Pancreas (tissue), 10 donors: ENCODE measurements around the gene CACNA2D3. TPM values are rescaled to one million over a fixed set of nuclear protein-coding genes. Genes with fewer than 3 reads are reported as not detected.

ENCODE experiments used
- ATAC-seq, 4 donors: fragments of 200-7000 bp; cut with Tn5 transposase; one replicate each; pipeline versions ENCODE4 v1.8.0 to v1.9.1; 2020; ENCODE audit warnings: mild to moderate bottlenecking in 4 of 4, moderate library complexity in 4 of 4
- DNase-seq, 6 donors: peaks; one replicate each; pipeline ENCODE4 v3.0.0-alpha.2; 2020
- FAIRE-seq: peaks from 2 replicates; lab custom pipeline; 2012; peaks lifted over from hg19 to GRCh38; lab: Jason Lieb, UNC
- H3K27ac ChIP-seq, 4 donors: fragments of 200-600 bp; sonication (generic); 1 replicate in 3 of 4; 2 replicates in 1 of 4; pipeline versions ENCODE4 v1.5.0 to v1.8.0; 2020
- H3K27me3 ChIP-seq, 4 donors: fragments of 200-600 bp; one replicate each; pipeline ENCODE4 v1.8.0; 2021
- H3K36me3 ChIP-seq, 3 donors: fragments of 200-600 bp; sonication (generic) in 1 of 3; one replicate each; pipeline versions ENCODE4 v1.5.0 to v1.8.0; 2020 to 2021
- H3K4me1 ChIP-seq, 3 donors: fragments of 200-600 bp; one replicate each; pipeline ENCODE4 v1.8.0; 2021
- H3K4me3 ChIP-seq, 4 donors: fragments of 200-600 bp; sonication (generic) in 2 of 4; one replicate each; pipeline versions ENCODE4 v1.5.0 to v1.8.0; 2020 to 2021
- H3K9me3 ChIP-seq, 4 donors: fragments of 200-600 bp; one replicate each; pipeline ENCODE4 v1.8.0; 2021
- CTCF ChIP-seq, 4 donors: fragments of 200-600 bp; sonication (generic) in 3 of 4; IDR thresholded peaks; one replicate each; pipeline versions ENCODE4 v1.5.0 to v1.8.0; 2021; ENCODE audit warnings: antibody characterized with exemption in 4 of 4
- WGBS, 2 donors: extraction: QIAGEN DNeasy Blood & Tissue Kit; methylation state at CpG; one replicate each; pipeline ENCODE4 v1.1.7; 2013; 5-methylcytosine and 5-hydroxymethylcytosine counted together
- intact Hi-C, 3 donors: fragments of 100-400 bp; cut with DNase I; formaldehyde crosslinking; loops; one replicate each; pipeline versions ENCODE4 v1.11.1 to v1.14.2; 2022
- polyA plus RNA-seq, 2 donors: library from polyadenylated mRNA; stranded (reverse); fragments of 200-250 nt; gene quantifications; one replicate each; pipeline ENCODE4 v1.2.3, GENCODE V29; 2013
- total RNA-seq, 6 donors: library from RNA; stranded (reverse); fragmentation: NEBNext Ultra II Directional in 4 of 6; extraction: Animal tissue kit (Norgen Biotek cat#: 25700) in 4 of 6; gene quantifications; one replicate each; pipeline versions ENCODE4 v1.2.1 to v1.2.4, GENCODE V29; 2021 to 2023
- donor health status: healthy with polysubstance abuse.
- donor health status: DM: no; HTN: no; CAD: no; lungs with moderate emphysema.
- donor health status: DM: no; HTN: no; CAD: no.
- donor health status: control.
- donor health status: control.
- donor health status: Bipolar disorder and iron deficiency.
- donor health status: DM: yes; HTN: yes; CAD: no.
- donor health status: DM: no; HTN: no; CAD: no.
- donor health status: DM: no; HTN: no; CAD: no.
- donor health status: DM: yes; HTN: yes; CAD: no.

Gene CACNA2D3
- total and polyA plus RNA-seq, 8 donors = 0.19 to 0.75 (median 0.37) TPM; not detected in 2

GRCh38 chr3:54237109-54237508 lies 114.8 kb downstream of the CACNA2D3 start:
- TF ChIP-seq CTCF (IDR thresholded peaks at IDR 0.05) = no peak
- 19 to 24% methylated on average over 3 of the region's 3 CpGs for WGBS, 2 donors
- Histone ChIP-seq H3K4me1 (no peaks in the 10 kb centered on the region), H3K27ac (no peak overlapping the region), H3K9me3 (no peaks in the 10 kb centered on the region), H3K4me3 (no peak overlapping the region), H3K27me3 (no peaks in the 10 kb centered on the region), H3K36me3 (no peaks in the 10 kb centered on the region)
- DNase-seq (no peak), FAIRE-seq (no peak), ATAC-seq (no peak)
- intact Hi-C loops = no loop called here

- no peaks in the 10 kb centered on the region for H3K36me3 ChIP-seq
- H3K9me3 ChIP-seq = no peaks in the 10 kb centered on the region
- H3K4me1 ChIP-seq = no peaks in the 10 kb centered on the region
- FAIRE-seq (no peak), ATAC-seq (no peak), DNase-seq (no peak)
- H3K27ac ChIP-seq = no peak overlapping the region
- H3K27me3 ChIP-seq = no peaks in the 10 kb centered on the region
- TF ChIP-seq CTCF (IDR thresholded peaks at IDR 0.05) = no peak
- no peak overlapping the region for H3K4me3 ChIP-seq
- WGBS, 2 donors = 47 to 51% methylated on average over 4 of the region's 4 CpGs
- intact Hi-C loops = no loop called here
Observed at GRCh38 chr3:54237788-54238502, 115.6 kb downstream of the CACNA2D3 start.

- intact Hi-C loops = no loop called here
- DNase-seq = no peak
- 79 to 80% methylated on average over 4 of the region's 4 CpGs for WGBS, 2 donors
- Histone ChIP-seq H3K4me1 (no peaks in the 10 kb centered on the region), H3K9me3 (no peaks in the 10 kb centered on the region), H3K27ac (no peak overlapping the region), H3K4me3 (no peak overlapping the region), H3K27me3 (no peaks in the 10 kb centered on the region), H3K36me3 (no peaks in the 10 kb centered on the region)
- ATAC-seq = no peak
- FAIRE-seq = no peak
- TF ChIP-seq CTCF (IDR thresholded peaks at IDR 0.05) = no peak
Observed at GRCh38 chr3:54240309-54240708, 118.0 kb downstream of the CACNA2D3 start.

- intact Hi-C loops = no loop called here
- no peaks in the 10 kb centered on the region for H3K9me3 ChIP-seq
- FAIRE-seq (no peak), ATAC-seq (peak in 3 of 4 donors; percentile 41 to 78 (median 76)), DNase-seq (no peak)
- no peaks in the 10 kb centered on the region for H3K4me1 ChIP-seq
- no peaks in the 10 kb centered on the region for H3K27me3 ChIP-seq
- no peak overlapping the region for H3K27ac ChIP-seq
- no peaks in the 10 kb centered on the region for H3K36me3 ChIP-seq
- 39 to 50% methylated on average over 13 of the region's 13 CpGs for WGBS, 2 donors
- TF ChIP-seq CTCF (IDR thresholded peaks at IDR 0.05) = no peak
- peak overlapping the region in 2 of 4 donors; percentile 10 to 38 for H3K4me3 ChIP-seq
Observed at GRCh38 chr3:54243056-54243931, 120.9 kb downstream of the CACNA2D3 start.
